RWPE1 (cell line): ENCODE data around the gene HPRT1.

Experiments
- CTCF ChIA-PET: fragments of 350-600 bp; sonication (Branson Sonifier 250); formaldehyde crosslinking; extraction: SDS; loops from one replicate; lab custom pipeline; 2021; lab: Yijun Ruan, JAX
- POLR2A ChIA-PET: fragments of 400-600 bp; formaldehyde crosslinking; extraction: SDS; loops from one replicate; lab custom pipeline; 2020; ENCODE audit warnings: antibody characterized with exemption; ENCODE audit not compliant: low non-redundant PET; lab: Yijun Ruan, JAX
- DNase-seq: peaks from one replicate; pipeline ENCODE4 v3.0.0; 2012; ENCODE audit warnings: low spot score
- H3K27ac ChIP-seq: fragments of 450-650 bp; 2 replicates; pipeline ENCODE4 v1.5.1; 2017
- TF ChIP-seq, protein P1 (sequence below): fragments of 450-650 bp; conservative IDR thresholded peaks from 2 replicates; pipeline ENCODE4 v1.5.1; 2017; ENCODE audit warnings: low read depth, mild to moderate bottlenecking

The HPRT1 gene, protein sequence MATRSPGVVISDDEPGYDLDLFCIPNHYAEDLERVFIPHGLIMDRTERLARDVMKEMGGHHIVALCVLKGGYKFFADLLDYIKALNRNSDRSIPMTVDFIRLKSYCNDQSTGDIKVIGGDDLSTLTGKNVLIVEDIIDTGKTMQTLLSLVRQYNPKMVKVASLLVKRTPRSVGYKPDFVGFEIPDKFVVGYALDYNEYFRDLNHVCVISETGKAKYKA

DNA sequence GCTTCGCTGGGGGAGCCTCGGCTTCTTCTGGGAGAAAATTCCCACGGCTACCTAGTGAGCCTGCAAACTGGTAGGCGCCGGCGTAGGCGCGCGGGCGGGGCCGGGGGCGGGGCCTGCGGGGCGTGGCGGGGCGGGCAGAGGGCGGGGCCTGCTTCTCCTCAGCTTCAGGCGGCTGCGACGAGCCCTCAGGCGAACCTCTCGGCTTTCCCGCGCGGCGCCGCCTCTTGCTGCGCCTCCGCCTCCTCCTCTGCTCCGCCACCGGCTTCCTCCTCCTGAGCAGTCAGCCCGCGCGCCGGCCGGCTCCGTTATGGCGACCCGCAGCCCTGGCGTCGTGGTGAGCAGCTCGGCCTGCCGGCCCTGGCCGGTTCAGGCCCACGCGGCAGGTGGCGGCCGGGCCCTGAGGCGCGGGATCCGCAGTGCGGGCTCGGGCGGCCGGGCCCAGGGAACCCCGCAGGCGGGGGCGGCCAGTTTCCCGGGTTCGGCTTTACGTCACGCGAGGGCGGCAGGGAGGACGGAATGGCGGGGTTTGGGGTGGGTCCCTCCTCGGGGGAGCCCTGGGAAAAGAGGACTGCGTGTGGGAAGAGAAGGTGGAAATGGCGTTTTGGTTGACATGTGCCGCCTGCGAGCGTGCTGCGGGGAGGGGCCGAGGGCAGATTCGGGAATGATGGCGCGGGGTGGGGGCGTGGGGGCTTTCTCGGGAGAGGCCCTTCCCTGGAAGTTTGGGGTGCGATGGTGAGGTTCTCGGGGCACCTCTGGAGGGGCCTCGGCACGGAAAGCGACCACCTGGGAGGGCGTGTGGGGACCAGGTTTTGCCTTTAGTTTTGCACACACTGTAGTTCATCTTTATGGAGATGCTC, at the start of gene HPRT1:
HPRT1 (plus strand) TSS at position 161 of the 857 bp plus-strand sequence; CDS start at position 308, 147 bp downstream.
- ChIA-PET CTCF (no interaction called here), POLR2A (no interaction called here)
- peak; percentile 38 for DNase-seq
- TF ChIP-seq, protein P1, sequence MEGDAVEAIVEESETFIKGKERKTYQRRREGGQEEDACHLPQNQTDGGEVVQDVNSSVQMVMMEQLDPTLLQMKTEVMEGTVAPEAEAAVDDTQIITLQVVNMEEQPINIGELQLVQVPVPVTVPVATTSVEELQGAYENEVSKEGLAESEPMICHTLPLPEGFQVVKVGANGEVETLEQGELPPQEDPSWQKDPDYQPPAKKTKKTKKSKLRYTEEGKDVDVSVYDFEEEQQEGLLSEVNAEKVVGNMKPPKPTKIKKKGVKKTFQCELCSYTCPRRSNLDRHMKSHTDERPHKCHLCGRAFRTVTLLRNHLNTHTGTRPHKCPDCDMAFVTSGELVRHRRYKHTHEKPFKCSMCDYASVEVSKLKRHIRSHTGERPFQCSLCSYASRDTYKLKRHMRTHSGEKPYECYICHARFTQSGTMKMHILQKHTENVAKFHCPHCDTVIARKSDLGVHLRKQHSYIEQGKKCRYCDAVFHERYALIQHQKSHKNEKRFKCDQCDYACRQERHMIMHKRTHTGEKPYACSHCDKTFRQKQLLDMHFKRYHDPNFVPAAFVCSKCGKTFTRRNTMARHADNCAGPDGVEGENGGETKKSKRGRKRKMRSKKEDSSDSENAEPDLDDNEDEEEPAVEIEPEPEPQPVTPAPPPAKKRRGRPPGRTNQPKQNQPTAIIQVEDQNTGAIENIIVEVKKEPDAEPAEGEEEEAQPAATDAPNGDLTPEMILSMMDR = no peak
- peak within 1 kb of the TSS; percentile 75 for H3K27ac ChIP-seq

DNA sequence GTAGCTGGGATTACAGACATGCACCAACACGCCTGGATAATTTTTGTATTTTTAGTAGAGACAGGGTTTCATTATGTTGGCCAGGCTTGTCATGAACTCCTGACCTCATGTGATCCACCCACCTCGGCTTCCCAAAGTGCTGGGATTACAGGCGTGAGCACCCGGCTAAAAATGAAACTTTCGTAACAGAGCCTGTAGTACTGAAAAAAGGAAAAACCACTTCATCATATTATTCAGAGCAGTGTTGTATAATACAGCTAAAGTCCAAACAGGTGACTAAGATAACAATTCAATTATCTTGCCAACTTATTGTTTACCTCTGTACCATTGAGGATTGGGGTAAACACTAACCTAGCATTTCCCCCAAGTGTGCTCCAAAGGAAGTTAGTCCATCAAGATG, 43.9 kb upstream of the HPRT1 start:
- CTCF ChIA-PET = no interaction called here
- TF ChIP-seq, protein P1 = no peak
- no peak overlapping the region for H3K27ac ChIP-seq
- POLR2A ChIA-PET = no interaction called here
- DNase-seq = no peak

DNA sequence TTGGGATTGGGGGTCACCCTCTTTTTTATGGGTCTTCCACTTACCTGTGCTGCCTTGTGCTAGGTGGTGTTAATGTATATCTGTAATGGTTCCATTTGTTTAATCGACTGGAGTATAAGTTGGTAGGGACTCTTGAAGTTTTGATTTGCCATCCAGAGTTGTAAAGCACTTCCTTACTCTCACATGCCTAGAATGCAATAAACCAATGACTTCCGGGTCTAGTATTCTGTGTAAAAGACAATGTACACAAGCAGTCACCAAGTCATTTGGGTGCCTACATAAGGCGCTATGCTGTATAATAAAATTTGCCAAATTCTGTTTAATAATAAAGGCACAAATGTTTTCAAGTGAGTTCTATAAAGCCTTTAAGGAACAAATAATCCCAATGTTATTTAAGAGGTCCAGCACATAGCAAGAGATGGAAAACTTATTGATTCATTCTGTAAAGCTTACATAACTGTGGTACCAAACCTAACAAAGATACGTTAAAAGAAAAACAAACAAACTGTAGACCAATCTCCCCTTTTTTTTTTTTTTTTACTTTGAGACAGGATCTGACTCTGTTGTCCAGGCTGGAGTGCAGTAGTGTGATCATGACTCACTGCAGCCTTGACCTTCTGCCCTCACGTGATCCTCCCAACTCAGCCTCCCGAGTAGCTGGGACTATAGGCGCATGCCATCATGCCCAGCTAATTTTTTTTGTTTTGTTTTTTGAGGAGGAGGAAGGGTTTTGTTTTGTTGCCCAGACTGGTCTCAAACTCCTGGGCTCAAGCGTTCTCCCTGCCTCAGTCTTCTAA, 41.5 kb upstream of the HPRT1 start:
- CTCF ChIA-PET = no interaction called here
- TF ChIP-seq, protein P1 = no peak
- POLR2A ChIA-PET = no interaction called here
- no peak overlapping the region for H3K27ac ChIP-seq
- DNase-seq = no peak

DNA sequence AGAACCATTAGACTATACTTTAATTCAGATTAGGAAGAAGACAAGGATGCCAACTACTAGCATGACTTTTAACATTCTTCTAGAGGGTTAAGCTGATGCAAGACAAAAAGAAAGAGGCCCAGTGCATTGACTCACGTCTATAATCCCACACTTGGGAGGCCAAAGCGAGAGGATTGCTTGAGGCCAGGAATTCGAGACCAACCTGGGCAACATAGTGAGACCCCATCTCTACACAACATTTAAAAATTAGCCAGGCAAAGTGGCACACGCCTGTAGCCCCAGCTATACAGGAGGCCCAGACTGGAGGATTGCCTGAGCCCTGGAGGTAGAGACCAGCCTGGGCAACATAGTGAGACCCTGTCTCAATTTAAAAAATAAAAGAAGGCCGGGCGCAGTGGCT, 40.2 kb upstream of the HPRT1 start:
- ChIA-PET CTCF (no interaction called here), POLR2A (no interaction called here)
- TF ChIP-seq, protein P1 = no peak
- DNase-seq = no peak
- H3K27ac ChIP-seq = no peak overlapping the region

DNA sequence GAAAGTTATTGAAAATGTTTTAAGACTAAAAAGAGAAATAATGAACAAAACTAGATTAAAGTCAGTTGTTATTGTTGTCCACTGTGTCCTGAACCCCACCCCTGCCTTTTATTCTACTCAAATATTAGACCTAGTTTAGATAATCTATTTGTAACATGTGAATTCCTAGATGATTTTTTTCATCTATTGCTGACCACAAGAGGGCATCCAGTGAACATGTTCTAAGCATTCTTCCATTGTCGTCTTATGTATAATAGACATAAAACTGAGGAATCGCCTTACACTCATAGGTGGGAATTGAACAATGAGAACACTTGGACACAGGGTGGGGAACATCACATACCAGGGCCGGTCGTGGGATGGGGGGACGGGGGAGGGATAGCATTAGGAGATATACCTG, 36.4 kb upstream of the HPRT1 start:
- H3K27ac ChIP-seq = no peak overlapping the region
- TF ChIP-seq, protein P1 = peak; percentile 38; the same call in 1 of the 2 replicates
- ChIA-PET POLR2A (no interaction called here), CTCF (no interaction called here)
- peak; percentile 9 for DNase-seq

DNA sequence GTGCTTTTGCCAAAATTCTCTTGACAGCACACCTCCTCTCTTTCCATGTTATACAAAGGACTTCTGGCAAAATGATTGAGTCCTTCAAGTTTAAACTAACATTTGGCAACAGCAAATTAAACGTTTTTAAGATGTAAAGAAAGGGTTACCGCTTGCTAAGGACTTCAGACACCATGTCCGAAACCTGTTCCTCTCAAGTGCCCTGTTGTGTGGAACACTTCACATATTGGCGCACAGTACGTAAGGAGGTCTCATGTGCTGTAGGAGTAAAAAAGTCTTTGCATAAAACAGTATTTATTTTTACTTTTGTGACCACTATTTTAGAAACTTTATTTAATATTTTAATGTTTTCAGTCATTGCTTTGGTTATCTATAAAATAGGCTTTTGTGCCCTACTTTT, 33.7 kb upstream of the HPRT1 start:
- POLR2A ChIA-PET = no interaction called here
- DNase-seq = no peak
- no peak overlapping the region for H3K27ac ChIP-seq
- CTCF ChIA-PET = interaction anchor here (0.6 kb wide), 1 partner anchor 653 kb away, joined by 3 read pairs; no protein-coding TSS in a partner anchor
- TF ChIP-seq, protein P1 = no peak
